A549 (cell line): ENCODE results near the gene EYA2. TPM values are rescaled to one million over a fixed set of nuclear protein-coding genes. Genes with fewer than 3 reads are reported as not detected.

Source experiments
- ATAC-seq, 2 experiments: fragments of 200-7000 bp in 1 of 2; fragments of >200 bp in 1 of 2; cut with Nextera tagmentation in 1 of 2; cut with Tn5 transposase in 1 of 2; 3 replicates each; pipeline versions ENCODE4 v1.8.0 to v1.9.1; 2018 to 2020; ENCODE audit warnings: mild to moderate bottlenecking in 1 of 2, moderate library complexity in 1 of 2
- CTCF ChIA-PET: fragments of 300-600 bp; sonication (Branson Sonifier 250); formaldehyde crosslinking; extraction: SDS; loops from one replicate; lab custom pipeline; 2021; ENCODE audit warnings: antibody characterized with exemption, inconsistent platforms; lab: Yijun Ruan, JAX
- POLR2A ChIA-PET: fragments of 350-600 bp; formaldehyde crosslinking; extraction: SDS; loops from one replicate; lab custom pipeline; 2021; ENCODE audit warnings: antibody characterized with exemption, inconsistent platforms; lab: Yijun Ruan, JAX
- DNase-seq, 2 experiments: peaks; one replicate each; pipeline versions ENCODE4 v3.0.0 to v3.0.0-alpha.2; 2011 to 2016; ENCODE audit warnings: low read depth in 1 of 2, low spot score in 1 of 2
- FAIRE-seq: peaks from 2 replicates; lab custom pipeline; 2011; peaks lifted over from hg19 to GRCh38; lab: Jason Lieb, UNC
- H3K27ac ChIP-seq, 2 experiments: fragments of >200 bp; sonication (Bioruptor Twin); formaldehyde crosslinking; 3 replicates each; pipeline ENCODE4 v1.5.1; 2016 to 2017
- H3K4me1 ChIP-seq: fragments of >200 bp; sonication (Bioruptor Twin); formaldehyde crosslinking; 3 replicates; pipeline ENCODE4 v1.6.1; 2016
- H3K4me2 ChIP-seq: fragments of >200 bp; sonication (Bioruptor Twin); formaldehyde crosslinking; 3 replicates; pipeline ENCODE4 v1.6.1; 2016
- H3K4me3 ChIP-seq: fragments of >200 bp; sonication (Bioruptor Twin); formaldehyde crosslinking; 3 replicates; pipeline ENCODE4 v1.5.1; 2016
- H3K9me3 ChIP-seq: fragments of >200 bp; sonication (Bioruptor Twin); formaldehyde crosslinking; 3 replicates; pipeline ENCODE4 v1.6.1; 2016
- CBX2 ChIP-seq: fragments of 200-600 bp; sonication (generic); IDR thresholded peaks from 2 replicates; pipeline ENCODE4 v1.6.1; 2016; ENCODE audit warnings: low read depth, mild to moderate bottlenecking, borderline replicate concordance
- CBX8 ChIP-seq: fragments of 200-600 bp; sonication (generic); IDR thresholded peaks from 2 replicates; pipeline ENCODE4 v1.6.1; 2016
- CEBPB ChIP-seq, 2 experiments: fragments of >200 bp in 1 of 2; sonication (Bioruptor Twin) in 1 of 2; formaldehyde crosslinking in 1 of 2; IDR thresholded peaks; 2 replicates each; pipeline ENCODE4 v1.6.1; 2012 to 2016
- CHD2 ChIP-seq: fragments of 150-350 bp; IDR thresholded peaks from 2 replicates; pipeline ENCODE4 v1.6.1; 2014; ENCODE audit warnings: low read length; ENCODE audit not compliant: partially characterized antibody
- EHF ChIP-seq: fragments of 250-450 bp; sonication (Bioruptor Pico); IDR thresholded peaks from 2 replicates; pipeline ENCODE4 v1.5.0; 2020; ENCODE audit warnings: mild to moderate bottlenecking
- EHMT2 ChIP-seq: fragments of 200-600 bp; sonication (generic); IDR thresholded peaks from 2 replicates; pipeline ENCODE4 v1.6.1; 2016; ENCODE audit warnings: antibody characterized with exemption, low read depth, mild to moderate bottlenecking, moderate library complexity
- ESRRA ChIP-seq: fragments of 150-350 bp; IDR thresholded peaks from 2 replicates; pipeline ENCODE4 v1.6.1; 2014; ENCODE audit warnings: mild to moderate bottlenecking, low read length, borderline replicate concordance
- HDAC2 ChIP-seq: fragments of 200-600 bp; sonication (generic); IDR thresholded peaks from 2 replicates; pipeline ENCODE4 v1.6.1; 2016
- HES2 ChIP-seq: fragments of >200 bp; sonication (Bioruptor Twin); formaldehyde crosslinking; IDR thresholded peaks from 2 replicates; pipeline ENCODE4 v1.6.1; 2016
- HOXB13 ChIP-seq: fragments of 250-450 bp; sonication (Bioruptor Pico); IDR thresholded peaks from 2 replicates; pipeline ENCODE4 v1.5.0; 2020; ENCODE audit warnings: low read depth, mild to moderate bottlenecking, moderate library complexity
- HOXB5 ChIP-seq: fragments of 250-450 bp; sonication (Bioruptor Pico); IDR thresholded peaks from 2 replicates; pipeline ENCODE4 v1.5.0; 2020; ENCODE audit warnings: mild to moderate bottlenecking, moderate library complexity
- JUN ChIP-seq, 2 experiments: fragments of >200 bp; sonication (Bioruptor Twin); formaldehyde crosslinking; IDR thresholded peaks; 2 replicates in 1 of 2; 3 replicates in 1 of 2; pipeline ENCODE4 v1.6.1; 2016 to 2017
- JUNB ChIP-seq: fragments of >200 bp; sonication (Bioruptor Twin); formaldehyde crosslinking; IDR thresholded peaks from 2 replicates; pipeline ENCODE4 v1.6.1; 2016
- MAFK ChIP-seq: fragments of 450-650 bp; IDR thresholded peaks from 2 replicates; pipeline ENCODE4 v1.6.1; 2014; ENCODE audit not compliant: partially characterized antibody
- RARB ChIP-seq: fragments of 250-450 bp; sonication (Bioruptor Pico); IDR thresholded peaks from 2 replicates; pipeline ENCODE4 v1.8.0; 2021; ENCODE audit warnings: mild to moderate bottlenecking, moderate library complexity
- REST ChIP-seq: fragments of 200-600 bp; sonication (generic); IDR thresholded peaks from 2 replicates; pipeline ENCODE4 v1.6.1; 2016; ENCODE audit warnings: antibody characterized with exemption, mild to moderate bottlenecking, moderate library complexity
- RFX5 ChIP-seq: fragments of 450-650 bp; IDR thresholded peaks from 2 replicates; pipeline ENCODE4 v1.7.1; 2014; ENCODE audit warnings: antibody characterized with exemption, mild to moderate bottlenecking, moderate library complexity
- SREBF2 ChIP-seq: fragments of 450-650 bp; IDR thresholded peaks from 2 replicates; pipeline ENCODE4 v1.6.1; 2014; ENCODE audit warnings: mild to moderate bottlenecking, moderate library complexity
- TFCP2L1 ChIP-seq: fragments of 250-450 bp; sonication (Bioruptor Pico); IDR thresholded peaks from 2 replicates; pipeline ENCODE4 v1.5.0; 2021; ENCODE audit warnings: mild to moderate bottlenecking
- ZC3H11A ChIP-seq: fragments of 450-650 bp; IDR thresholded peaks from 2 replicates; pipeline ENCODE4 v1.6.1; 2014; ENCODE audit warnings: antibody characterized with exemption, mild to moderate bottlenecking
- ZNF302 ChIP-seq: fragments of 250-450 bp; sonication (Bioruptor Pico); IDR thresholded peaks from 2 replicates; pipeline ENCODE4 v1.9.0; 2021; ENCODE audit warnings: inconsistent platforms, mild to moderate bottlenecking, moderate library complexity
- WGBS: methylation state at CpG from one replicate; pipeline ENCODE4 v1.1.6; 2017; ENCODE audit errors: missing lambda C conversion rate; 5-methylcytosine and 5-hydroxymethylcytosine counted together
- polyA plus RNA-seq, 4 experiments: library from polyadenylated mRNA; depleted of rRNA in 3 of 4; stranded (reverse); fragments of >200 nt; fragmentation: RNase III in 1 of 4; extraction: RNeasy Plus Mini Kit Qiagen cat#74134 plus additional on column Dnase treatment in 1 of 4; gene quantifications; 2 replicates in 3 of 4; 3 replicates in 1 of 4; pipeline ENCODE4 v1.2.3, GENCODE V29; 2011 to 2017

EYA2 gene
- polyA plus RNA-seq, 2 of the 4 experiments (the other 2 are of a cell fraction), result 4.5 to 4.6 TPM

GRCh38 chr20:46928580-46929132 lies 34.0 kb downstream of the EYA2 start:
- WGBS, result 86% methylated on average over 12 of the region's 12 CpGs
- peaks cover 5% of the 10 kb centered on the region; the same call in 2 of the 3 replicates for H3K4me1 ChIP-seq
- H3K4me3 ChIP-seq, result no peak overlapping the region
- ATAC-seq (no peak), DNase-seq (no peak), FAIRE-seq (no peak)
- no peak overlapping the region for H3K4me2 ChIP-seq
- TF ChIP-seq HDAC2, result no peak
- TF ChIP-seq RFX5, result no peak
- no peak for TF ChIP-seq ESRRA
- no peak for TF ChIP-seq CBX2
- TF ChIP-seq REST, result no peak
- no peak for TF ChIP-seq RARB (CRISPR knock-in tag)
- TF ChIP-seq EHF (CRISPR knock-in tag), result no peak
- TF ChIP-seq ZC3H11A, result no peak
- no peak for TF ChIP-seq HES2
- H3K27ac ChIP-seq, result no peak overlapping the region
- ChIA-PET POLR2A (no interaction called here), CTCF (interaction anchor here (1.0 to 1.7 kb wide), 3 partner anchors 10 to 17 kb away, joined by 3 to 5 read pairs (median 3); no protein-coding TSS in a partner anchor)
- no peaks in the 10 kb centered on the region for H3K9me3 ChIP-seq

DNA sequence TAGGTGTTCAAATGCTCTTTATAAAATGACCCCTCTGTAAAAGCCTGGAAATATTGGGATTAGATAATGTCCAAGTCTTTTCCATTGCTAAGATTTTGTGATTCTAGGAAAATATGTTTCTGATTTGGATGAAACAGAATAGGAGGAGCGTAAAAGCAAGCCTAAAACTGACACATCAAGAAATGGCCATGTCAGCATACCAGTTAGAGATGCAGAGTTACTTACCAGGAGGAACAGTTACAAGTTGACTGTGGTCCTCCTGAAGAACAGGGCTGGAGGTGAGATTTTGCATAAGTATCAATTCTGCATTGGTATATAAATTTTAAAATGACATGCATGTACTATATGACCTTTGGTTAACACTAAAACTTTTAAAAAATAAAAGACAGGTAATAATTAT lies 35.3 kb downstream of the EYA2 start:
- H3K4me2 ChIP-seq, result no peak overlapping the region
- peak; percentile 46 for TF ChIP-seq MAFK
- no peak for TF ChIP-seq HOXB5 (CRISPR knock-in tag)
- no peak for TF ChIP-seq JUNB
- TF ChIP-seq CBX8, result no peak
- TF ChIP-seq ZC3H11A, result no peak
- H3K9me3 ChIP-seq, result no peaks in the 10 kb centered on the region
- POLR2A ChIA-PET, result no interaction called here
- H3K4me1 ChIP-seq, result no peaks in the 10 kb centered on the region
- WGBS, result 93% methylated on average over 1 of the region's 1 CpG
- H3K27ac ChIP-seq, result no peak overlapping the region
- ATAC-seq, result no peak
- CTCF ChIA-PET, result interaction anchor here (1.7 kb wide), 1 partner anchor 9 kb away, joined by 5 read pairs; no protein-coding TSS in a partner anchor
- no peak overlapping the region for H3K4me3 ChIP-seq
- no peak for FAIRE-seq
- DNase-seq, result no peak

GRCh38 chr20:46930640-46931339 lies 36.1 kb downstream of the EYA2 start:
- WGBS, result 62% methylated on average over 9 of the region's 9 CpGs
- FAIRE-seq, result no peak

More at GRCh38 chr20:46930640-46931339, 36.1 kb downstream of the EYA2 start:
- Histone ChIP-seq H3K4me1 (no peaks in the 10 kb centered on the region), H3K4me3 (no peak overlapping the region), H3K27ac (no peak overlapping the region), H3K4me2 (no peak overlapping the region), H3K9me3 (no peaks in the 10 kb centered on the region)
- DNase-seq (no peak), ATAC-seq (no peak)
- POLR2A ChIA-PET, result no interaction called here
- TF ChIP-seq MAFK, result no peak
- TF ChIP-seq TFCP2L1, result no peak
- no peak for TF ChIP-seq SREBF2
- no peak for TF ChIP-seq HDAC2
- no peak for TF ChIP-seq REST
- TF ChIP-seq EHMT2, result no peak
- TF ChIP-seq CHD2, result no peak
- TF ChIP-seq HOXB13 (CRISPR knock-in tag), result no peak
- no peak for TF ChIP-seq JUN (IDR thresholded peaks at IDR 0.05)
- no peak for TF ChIP-seq ZNF302
- TF ChIP-seq CBX2, result no peak
- TF ChIP-seq CEBPB (IDR thresholded peaks at IDR 0.05), result no peak
- CTCF ChIA-PET, result interaction anchor here (1.7 kb wide), 1 partner anchor 10 kb away, joined by 5 read pairs; no protein-coding TSS in a partner anchor
